Globus pallidus (tissue), 1 donor: ENCODE results near the gene TRIM2.

ENCODE experiments used
- DNase-seq: peaks from one replicate; pipeline ENCODE4 v3.0.0-alpha.2; 2015; ENCODE audit warnings: low spot score

The TRIM2 gene

DNA sequence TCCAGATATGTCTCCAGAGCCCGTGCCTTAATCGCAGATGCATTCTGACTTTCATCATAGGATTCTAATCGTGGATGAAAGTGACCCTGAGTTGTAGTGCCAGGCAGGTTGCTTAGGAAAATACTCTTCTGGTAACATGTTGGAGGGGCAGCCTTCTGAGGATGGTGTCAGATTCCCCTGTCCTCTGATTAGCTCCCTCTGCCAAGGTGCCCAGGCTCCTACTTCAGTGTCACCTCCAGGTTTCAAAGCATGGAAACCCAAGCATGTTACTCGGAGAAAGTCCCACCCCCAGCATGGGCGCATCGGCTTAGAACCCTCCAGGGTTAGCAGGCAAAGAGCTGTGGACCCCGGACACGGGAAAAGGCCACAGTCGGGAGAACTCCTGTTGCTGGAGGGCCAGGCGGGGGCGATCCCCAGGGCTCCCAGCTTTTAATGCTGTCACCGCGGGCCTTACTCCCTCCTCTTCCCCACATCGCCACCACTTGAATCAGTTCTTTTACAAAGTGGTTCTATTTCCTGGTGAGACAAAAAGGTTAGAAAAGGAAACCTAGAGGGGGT lies 44.5 kb downstream of the TRIM2 start:
- DNase-seq, result no peak

DNA sequence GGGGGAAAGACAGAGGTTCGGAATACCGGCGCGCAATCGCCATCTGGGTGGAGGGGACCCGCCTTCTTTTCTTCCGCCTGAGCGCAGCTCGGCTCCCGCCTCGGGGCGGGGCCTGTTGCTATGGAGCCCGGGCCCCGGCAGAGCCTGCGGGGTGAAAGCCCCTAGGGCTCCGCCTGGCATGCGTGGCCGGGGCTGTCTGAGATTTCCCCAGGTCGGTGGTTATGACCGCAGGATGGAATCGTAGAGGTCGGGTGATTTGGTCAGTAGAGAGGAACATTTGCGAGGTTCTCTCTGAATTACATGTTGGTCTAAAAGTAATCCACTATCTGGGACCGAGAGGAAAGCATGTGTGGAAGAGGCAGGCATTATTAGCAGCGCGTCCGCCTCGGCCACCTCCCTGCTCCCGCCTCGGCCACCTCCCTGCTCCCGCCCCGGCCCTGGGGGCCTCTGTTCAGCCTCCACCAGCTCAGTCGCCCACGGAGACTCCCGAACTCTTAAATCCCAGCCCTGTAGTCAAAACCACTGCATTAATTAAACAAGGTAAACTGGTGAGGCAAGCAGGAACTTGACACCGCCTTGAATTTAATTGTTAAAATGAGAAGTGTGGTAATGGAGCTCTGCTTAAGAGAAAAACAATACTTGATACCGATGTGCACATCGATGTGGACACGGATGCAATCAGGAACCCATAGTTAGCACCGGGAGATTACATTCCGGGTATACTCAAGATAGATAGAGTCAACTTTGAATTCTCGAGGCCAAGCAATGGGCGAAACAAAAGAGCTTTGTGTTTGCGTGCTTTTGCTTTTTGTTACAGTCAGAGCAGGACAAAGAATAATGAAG lies 45.2 kb downstream of the TRIM2 start:
- peak; percentile 81 for DNase-seq

GRCh38 chr4:153252122-153252521 lies 47.9 kb downstream of the TRIM2 start:
- DNase-seq, result no peak

GRCh38 chr4:153255233-153255632 lies 51.0 kb downstream of the TRIM2 start:
- no peak for DNase-seq

- peak; percentile 71 for DNase-seq
Observed at GRCh38 chr4:153257151-153257620, 52.9 kb downstream of the TRIM2 start.

DNA sequence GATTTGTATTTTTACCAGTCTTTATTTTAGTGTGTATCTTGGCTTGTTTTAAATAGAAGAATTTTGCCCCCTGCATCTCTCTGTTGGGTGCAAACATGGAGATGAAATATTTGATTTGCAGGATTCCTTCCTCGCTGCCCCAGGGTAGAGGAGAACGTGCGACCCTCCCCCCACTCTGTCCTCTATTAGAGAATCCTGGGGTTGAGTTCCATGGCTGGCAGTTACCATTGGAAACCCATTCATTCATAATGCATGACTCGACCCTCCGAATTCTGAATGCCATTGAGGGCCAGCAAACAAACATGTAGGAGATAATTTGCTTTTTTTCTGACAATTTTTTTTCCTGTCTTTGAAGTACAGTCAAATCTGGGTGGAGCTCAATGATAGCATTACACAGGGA lies 53.7 kb downstream of the TRIM2 start:
- no peak for DNase-seq

DNA sequence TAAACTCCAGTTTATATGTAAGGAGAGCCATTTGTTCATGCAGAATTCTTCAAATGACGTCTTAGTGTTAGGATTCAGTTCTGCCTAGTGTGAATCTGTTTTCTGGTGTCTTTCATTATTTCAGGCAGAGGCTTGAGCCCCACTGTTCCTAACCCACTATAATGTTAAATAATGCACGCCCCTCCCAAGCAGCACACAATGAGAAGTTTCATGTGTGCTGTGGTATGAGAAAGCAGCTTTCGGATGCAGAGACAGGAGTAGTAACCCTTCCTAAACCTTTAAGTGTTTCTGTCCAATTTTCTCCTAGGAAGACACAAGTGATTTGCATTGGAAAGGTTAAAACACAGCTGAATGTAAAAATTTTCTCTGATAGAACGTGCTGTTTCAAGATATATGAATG lies 54.5 kb downstream of the TRIM2 start:
- no peak for DNase-seq

DNA sequence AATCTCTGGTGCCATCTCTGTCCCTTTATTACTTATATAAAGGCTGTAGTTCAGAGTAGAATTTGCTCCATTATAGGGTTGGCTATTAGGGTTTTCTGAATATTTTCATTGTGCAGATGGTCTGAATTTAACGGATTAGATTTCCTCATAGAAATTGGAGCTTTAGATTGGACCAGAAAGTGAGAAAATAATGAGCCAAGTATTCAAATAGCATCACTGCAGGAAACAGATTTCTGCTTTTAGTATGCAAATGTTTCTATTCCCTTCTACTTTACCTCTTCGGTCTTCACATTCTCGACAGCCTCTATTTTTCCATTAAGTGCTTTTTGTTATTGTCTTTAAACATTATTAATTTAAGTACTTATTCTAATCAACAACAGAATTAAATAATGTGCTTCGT lies 55.4 kb downstream of the TRIM2 start:
- DNase-seq, result no peak

GRCh38 chr4:153260132-153260531 lies 55.9 kb downstream of the TRIM2 start:
- no peak for DNase-seq

DNA sequence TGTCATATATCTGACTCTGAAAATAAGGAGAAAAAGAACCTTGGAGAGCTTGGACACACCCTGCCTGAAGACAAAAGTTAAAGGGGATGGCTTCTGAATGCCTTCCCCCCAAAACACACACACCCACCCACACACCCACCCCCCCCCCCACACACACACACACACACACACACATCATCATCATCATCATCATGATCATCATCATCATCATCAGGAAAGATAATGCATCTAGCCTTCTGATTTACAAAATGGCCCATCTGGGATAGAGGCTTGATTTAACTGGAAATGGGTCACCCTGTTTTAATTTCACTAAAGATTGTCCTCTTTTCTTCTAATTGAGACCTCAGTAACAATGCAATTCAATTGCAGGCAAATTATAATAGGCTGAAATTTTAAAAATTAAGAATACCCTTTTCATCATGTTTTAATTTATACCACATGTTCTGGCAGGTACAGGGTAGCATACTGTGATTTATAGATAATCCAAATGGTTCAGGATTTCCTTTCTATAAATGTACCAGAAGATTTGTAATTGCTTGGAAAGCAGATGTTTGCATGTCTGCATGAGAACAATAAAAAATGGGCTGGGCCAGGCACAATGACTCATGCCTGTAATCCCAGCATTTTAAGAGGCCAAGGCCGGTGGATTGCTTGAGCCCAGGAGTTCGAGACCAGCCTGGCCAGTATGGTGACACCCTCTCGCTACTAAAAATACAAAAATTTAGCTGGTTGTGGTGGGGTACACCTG lies 56.5 kb downstream of the TRIM2 start:
- no peak for DNase-seq

GRCh38 chr4:153261461-153261860 lies 57.2 kb downstream of the TRIM2 start:
- DNase-seq, result no peak

- peak; percentile 33 for DNase-seq
Observed at GRCh38 chr4:153261914-153262313, 57.7 kb downstream of the TRIM2 start.

- DNase-seq, result no peak
Observed at GRCh38 chr4:153265306-153266047, 61.2 kb downstream of the TRIM2 start.

DNA sequence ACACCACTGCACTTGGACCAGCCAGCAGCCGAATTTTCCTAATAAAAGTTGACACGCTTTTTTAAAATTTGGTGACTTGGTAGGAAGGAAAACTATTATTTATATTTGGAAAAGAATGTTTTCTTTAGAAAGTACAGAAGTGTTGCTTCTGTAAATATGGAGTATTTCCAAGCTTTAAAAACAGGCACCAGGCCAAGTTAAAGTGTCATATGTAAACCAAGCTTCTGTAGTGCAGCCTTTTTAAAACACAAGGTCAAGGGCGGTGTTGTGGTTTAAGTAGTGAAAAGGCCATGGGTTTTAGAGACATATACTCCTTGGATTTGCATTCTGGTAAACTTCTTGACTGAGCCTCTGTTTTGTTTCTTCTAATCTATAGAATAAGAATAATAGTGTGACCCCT lies 62.7 kb downstream of the TRIM2 start:
- no peak for DNase-seq

GRCh38 chr4:153267890-153268289 lies 63.6 kb downstream of the TRIM2 start:
- DNase-seq, result no peak

DNA sequence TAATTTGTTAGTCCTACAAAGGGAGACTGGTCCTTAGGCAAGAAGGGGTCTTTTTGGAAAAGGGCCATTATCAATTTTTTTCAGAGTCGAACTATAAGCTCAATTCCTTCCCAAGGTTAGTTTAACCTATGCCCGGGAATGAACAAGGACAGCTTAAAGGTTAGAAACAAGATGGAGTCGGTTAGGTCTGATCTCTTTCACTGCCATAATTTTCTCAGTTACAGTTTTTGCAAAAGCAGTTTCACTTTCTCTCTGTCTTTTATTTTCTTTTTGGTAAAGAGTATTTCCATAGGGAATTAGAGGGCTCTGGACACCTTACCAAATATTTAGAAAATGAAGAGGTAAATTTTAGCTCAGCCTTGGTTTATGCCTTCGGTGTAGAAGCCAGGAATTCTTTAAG lies 64.1 kb downstream of the TRIM2 start:
- no peak for DNase-seq

DNA sequence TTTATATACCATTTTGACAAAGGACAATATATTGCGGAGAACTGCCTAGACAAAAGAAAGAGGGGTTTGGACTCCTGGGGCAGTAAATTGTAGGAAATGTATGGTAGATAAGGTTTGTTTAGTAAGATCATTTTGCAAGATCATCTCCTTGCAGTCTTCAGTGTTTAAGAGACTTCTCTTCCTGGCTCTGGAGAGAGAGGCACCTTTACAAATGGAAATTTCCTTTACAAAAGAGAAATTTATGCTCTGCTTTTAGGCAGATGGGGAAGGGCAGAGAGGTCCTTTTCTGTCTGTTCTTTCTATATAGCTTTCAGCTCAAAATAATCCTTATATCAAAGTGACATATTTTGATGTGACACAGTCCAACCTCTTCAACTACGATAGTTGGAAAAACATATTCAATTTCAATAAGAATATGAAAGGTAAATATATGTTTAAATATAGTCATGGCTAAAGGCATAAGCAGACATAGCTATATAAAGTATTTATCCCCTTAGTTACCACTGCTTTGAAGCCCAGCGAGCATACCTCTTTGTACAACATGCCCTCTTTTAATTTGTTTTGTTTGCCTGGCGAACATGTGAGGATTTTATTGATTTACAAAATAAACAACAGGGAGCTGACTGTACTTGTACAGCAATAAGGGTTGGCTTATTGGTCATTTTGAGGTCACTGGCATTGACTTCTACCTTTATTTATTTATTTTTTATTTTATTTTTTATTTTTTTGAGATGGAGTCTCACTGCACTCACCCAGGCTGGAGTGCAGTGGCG lies 65.2 kb downstream of the TRIM2 start:
- no peak for DNase-seq

GRCh38 chr4:153270361-153270760 lies 66.1 kb downstream of the TRIM2 start:
- no peak for DNase-seq

DNA sequence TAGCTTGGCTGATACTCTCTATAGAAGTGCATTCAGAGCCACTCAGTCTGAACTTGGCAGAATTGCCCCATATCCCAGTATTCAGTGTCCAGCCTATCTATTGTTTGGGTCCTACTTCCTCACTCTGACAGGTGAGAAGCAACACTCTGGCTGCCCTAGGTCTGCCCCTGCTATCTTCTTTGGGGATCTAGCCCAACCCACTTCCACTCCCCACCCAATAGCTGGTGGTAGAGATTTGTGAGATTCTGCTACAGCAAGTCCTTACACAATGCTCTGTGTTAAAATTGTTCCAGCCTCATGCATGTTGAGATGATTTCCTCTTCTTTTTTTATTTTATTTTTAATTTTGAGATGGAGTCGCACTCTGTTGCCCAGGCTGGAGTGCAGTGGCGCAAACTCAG lies 67.6 kb downstream of the TRIM2 start:
- no peak for DNase-seq

- no peak for DNase-seq
Observed at GRCh38 chr4:153273751-153274150, 69.5 kb downstream of the TRIM2 start.

DNA sequence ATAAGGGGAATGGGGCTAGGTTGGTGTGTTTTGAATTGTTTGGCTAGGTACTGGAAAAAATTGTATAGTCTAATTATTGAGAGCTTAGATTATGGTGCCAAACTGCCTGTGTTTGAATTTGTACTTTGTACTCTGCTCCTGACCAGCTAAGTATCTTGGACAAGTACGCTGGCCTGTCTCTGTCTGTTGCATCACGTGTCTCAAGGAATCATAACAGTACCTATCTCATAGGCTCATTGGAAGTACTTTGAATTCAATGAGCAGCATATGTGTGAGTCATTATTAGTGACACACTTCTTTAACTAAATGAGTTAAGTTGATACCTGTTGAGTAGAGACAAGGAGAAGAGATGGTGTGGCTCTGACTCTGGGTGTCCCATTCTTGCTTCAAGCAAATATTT lies 70.7 kb downstream of the TRIM2 start:
- DNase-seq, result no peak
